ENCODE measurements around the gene TSEN2. TPM values are rescaled to one million over a fixed set of nuclear protein-coding genes. Genes with fewer than 3 reads are reported as not detected.
A peak's percentile ranks its signal among the peaks of the same experiment; 100 is the strongest.

The TSEN2 gene
- total and polyA plus RNA-seq, 2 of the 4 experiments (the other 2 are of a cell fraction) = 9.5 to 14.2 TPM

- Histone ChIP-seq H3K14ac (replicated peaks; ENCODE audit: low read depth, low read length) (no peak overlapping the region), H2AK9ac (replicated peaks; ENCODE audit: low read depth, low read length, poor library complexity) (no peak overlapping the region), H2BK15ac (ENCODE audit: low read depth, low read length) (no peak overlapping the region), H3K56ac (ENCODE audit: extremely low read depth, insufficient read depth, low read length) (no peak overlapping the region; the same call in 1 of the 2 replicates), H3K27me3 (ENCODE audit: control insufficient read depth, insufficient read depth, low read length) (peaks cover 1% of the 10 kb centered on the region; the same call in 1 of the 2 replicates), H4K20me1 (ENCODE audit: insufficient read depth, low read length) (no peaks in the 10 kb centered on the region), H3K4me3 (ENCODE audit: insufficient read depth, low read depth, low read length) (no peak overlapping the region), H2BK20ac (ENCODE audit: low read depth, low read length) (no peak overlapping the region), H2AFZ (replicated peaks; ENCODE audit: low read length, poor library complexity) (peak overlapping the region; percentile 11), H3K27ac (ENCODE audit: insufficient read depth, low read length) (no peak overlapping the region), H4K5ac (ENCODE audit: low read depth, low read length) (no peak overlapping the region), H3K36me3 (ENCODE audit: control insufficient read depth, insufficient read depth, low read length) (no peaks in the 10 kb centered on the region), H3K23ac (ENCODE audit: low read depth, low read length) (no peak overlapping the region), H2BK5ac (ENCODE audit: low read depth, low read length, poor library complexity, severe bottlenecking) (no peak overlapping the region), H4K8ac (ENCODE audit: low read depth in 2 of 2, low read length in 2 of 2) (no peak overlapping the region), H3K4ac (ENCODE audit: low read depth, low read length) (no peak overlapping the region), H3K79me1 (ENCODE audit: low read depth in 1 of 2, low read length in 2 of 2) (no peaks in the 10 kb centered on the region), H3K4me1 (ENCODE audit: control insufficient read depth, insufficient read depth, low read length) (no peaks in the 10 kb centered on the region), H3K4me2 (ENCODE audit: low read depth, low read length) (no peak overlapping the region), H4K91ac (ENCODE audit: insufficient read depth, low read depth, low read length) (no peak overlapping the region), H3K9me3 (ENCODE audit: control insufficient read depth, insufficient read depth, low read length) (no peaks in the 10 kb centered on the region), H3K9ac (ENCODE audit: low read depth, low read length) (no peak overlapping the region), H2AK5ac (ENCODE audit: low read depth, low read length) (no peak overlapping the region), H3K18ac (ENCODE audit: low read depth, low read length) (no peak overlapping the region), H2BK120ac (ENCODE audit: low read depth, low read length) (no peak overlapping the region), H3K9me1 (ENCODE audit: insufficient read depth, low read length) (no peaks in the 10 kb centered on the region)
- ATAC-seq (ENCODE audit: low read depth) (no peak), DNase-seq (no peak)
- TF ChIP-seq USF2 (IDR thresholded peaks at IDR 0.05; ENCODE audit: low read depth, low read length) = no peak
- TF ChIP-seq SMC3 (IDR thresholded peaks at IDR 0.05; ENCODE audit: low read depth, low read length) = no peak
- no peak for TF ChIP-seq MXI1 (IDR thresholded peaks at IDR 0.05; ENCODE audit: borderline replicate concordance, low read depth, low read length)
- TF ChIP-seq NFE2L2 (IDR thresholded peaks at IDR 0.05; ENCODE audit: low read depth, low read length) = no peak
- TF ChIP-seq FOS (IDR thresholded peaks at IDR 0.05; ENCODE audit: low read depth, low read length) = no peak
- no peak for TF ChIP-seq MAFK (IDR thresholded peaks at IDR 0.05; ENCODE audit: low read depth, low read length)
- TF ChIP-seq CEBPB (IDR thresholded peaks at IDR 0.05; ENCODE audit: low read depth, low read length) = no peak
- no peak for TF ChIP-seq ELK1 (IDR thresholded peaks at IDR 0.05; ENCODE audit: borderline replicate concordance, low read depth, low read length)
- TF ChIP-seq RCOR1 (IDR thresholded peaks at IDR 0.05; ENCODE audit: insufficient replicate concordance, low read length) = no peak
- TF ChIP-seq BHLHE40 (IDR thresholded peaks at IDR 0.05; ENCODE audit: low read depth, low read length) = no peak
- TF ChIP-seq RAD21 (IDR thresholded peaks at IDR 0.05; ENCODE audit: low read length) = no peak
- TF ChIP-seq RFX5 (IDR thresholded peaks at IDR 0.05; ENCODE audit: low read depth, low read length) = no peak
- TF ChIP-seq POLR2A (IDR thresholded peaks at IDR 0.05; ENCODE audit: low read depth, low read length) = no peak
- TF ChIP-seq CTCF (conservative IDR thresholded peaks at IDR 0.05; ENCODE audit: low read depth, low read length) = no peak
- no peak for TF ChIP-seq MAZ (IDR thresholded peaks at IDR 0.05; ENCODE audit: borderline replicate concordance, low read depth, low read length)
- no peak for TF ChIP-seq CHD1 (IDR thresholded peaks at IDR 0.05; ENCODE audit: low read depth, low read length)
- intact Hi-C loops (cut with micrococcal nuclease) = no loop called here
- ChIA-PET POLR2A (ENCODE audit: unreplicated experiment) (no interaction called here), CTCF (no interaction called here)
- no TSS peak for BruUV-seq (replicated peaks)
- dilution Hi-C loops (cut with HindIII; ENCODE audit: low sequenced_read_pairs, unreplicated experiment) = no loop called here
- in situ Hi-C loops (cut with MboI; ENCODE audit: low sequenced_read_pairs) = no loop called here
- no CpG with 5 or more reads among the region's 4 CpGs for WGBS, 2 experiments (ENCODE audit: extremely low coverage in 2 of 2, insufficient read length in 1 of 2)
Observed at GRCh38 chr3:12465836-12466225, 18.4 kb upstream of the TSEN2 start.

All from IMR-90 (cell line).